PC-9 (cell line): ENCODE results near the gene USP10. TPM values are rescaled to one million over a fixed set of nuclear protein-coding genes. Genes with fewer than 3 reads are reported as not detected.

ENCODE experiments used
- BruUV-seq: library from RNA; stranded (reverse); fragments of 400-500 nt; replicated peaks from 2 replicates; lab custom pipeline; 2021; lab: Mats Ljungman, UMichigan
- CTCF ChIA-PET: fragments of 300-600 bp; sonication (Branson Sonifier 250); formaldehyde crosslinking; loops from one replicate; lab custom pipeline; 2022; ENCODE audit warnings: antibody characterized with exemption; lab: Charles Lee
- POLR2A ChIA-PET: fragments of 300-600 bp; sonication (Branson Sonifier 250); formaldehyde crosslinking; loops from one replicate; lab custom pipeline; 2022; ENCODE audit warnings: antibody characterized with exemption; ENCODE audit not compliant: unreplicated experiment; lab: Charles Lee
- DNase-seq, 2 experiments: peaks; one replicate each; pipeline versions ENCODE4 v3.0.0 to v3.0.0-alpha.2; 2015 to 2022; ENCODE audit warnings: mixed read lengths in 1 of 2
- H2AFZ ChIP-seq: fragments of 200-600 bp; sonication (generic); 2 replicates; pipeline ENCODE4 v1.8.1; 2017; ENCODE audit warnings: antibody characterized with exemption
- H3F3A ChIP-seq: fragments of 200-600 bp; sonication (generic); 2 replicates; pipeline ENCODE4 v1.8.1; 2017; ENCODE audit warnings: antibody characterized with exemption, mild to moderate bottlenecking, low read depth; ENCODE audit not compliant: insufficient read depth
- H3K27ac ChIP-seq: fragments of 200-600 bp; sonication (generic); 2 replicates; pipeline ENCODE4 v1.6.1; 2016; ENCODE audit warnings: mixed run types
- H3K27me3 ChIP-seq: fragments of 200-600 bp; sonication (generic); 2 replicates; pipeline ENCODE4 v1.6.1; 2016; ENCODE audit warnings: low read depth, mixed run types; ENCODE audit not compliant: insufficient read depth
- H3K36me3 ChIP-seq: fragments of 200-600 bp; sonication (generic); 2 replicates; pipeline ENCODE4 v1.6.1; 2016; ENCODE audit warnings: low read depth, mixed run types
- H3K4me1 ChIP-seq: fragments of 200-600 bp; sonication (generic); replicated peaks from 2 replicates; pipeline ENCODE4 v1.6.1; 2016; ENCODE audit warnings: mixed run types; ENCODE audit not compliant: insufficient read depth
- H3K4me2 ChIP-seq: fragments of 200-600 bp; sonication (generic); 2 replicates; pipeline ENCODE4 v1.6.1; 2017; ENCODE audit warnings: mixed run types
- H3K4me3 ChIP-seq: fragments of 200-600 bp; sonication (generic); 2 replicates; pipeline ENCODE4 v1.6.1; 2016; ENCODE audit warnings: mixed run types
- H3K79me2 ChIP-seq: fragments of 200-600 bp; sonication (generic); 2 replicates; pipeline ENCODE4 v1.6.1; 2017; ENCODE audit warnings: low read depth, mixed run types
- H3K9me2 ChIP-seq: fragments of 200-600 bp; sonication (generic); 2 replicates; pipeline ENCODE4 v1.8.1; 2017; ENCODE audit warnings: mild to moderate bottlenecking; ENCODE audit not compliant: insufficient read depth
- H3K9me3 ChIP-seq: fragments of 200-600 bp; sonication (generic); 2 replicates; pipeline ENCODE4 v1.8.1; 2016; ENCODE audit warnings: low read depth; ENCODE audit not compliant: insufficient read depth
- H4K20me1 ChIP-seq: fragments of 200-600 bp; sonication (generic); 2 replicates; pipeline ENCODE4 v1.8.1; 2017; ENCODE audit not compliant: insufficient read depth
- CTCF ChIP-seq: fragments of 200-600 bp; sonication (generic); conservative IDR thresholded peaks from 2 replicates; pipeline ENCODE4 v1.6.1; 2017; ENCODE audit warnings: mixed run types, antibody characterized with exemption, mild to moderate bottlenecking, moderate library complexity
- EZH2 ChIP-seq: fragments of 200-600 bp; sonication (generic); IDR thresholded peaks from 2 replicates; pipeline ENCODE4 v1.8.0; 2017; ENCODE audit warnings: antibody characterized with exemption, low read depth
- intact Hi-C: fragments of 100-400 bp; cut with micrococcal nuclease; formaldehyde crosslinking; loops from one replicate; pipeline ENCODE4 v1.10.0; 2022; ENCODE audit not compliant: unreplicated experiment
- total RNA-seq: library from RNA; stranded (reverse); gene quantifications from 2 replicates; pipeline ENCODE4 v1.2.3, GENCODE V29; 2021

USP10 gene
- total RNA-seq, 1 experiment from 2014 or later: 109 TPM

GRCh38 chr16:84726669-84727467 is 27.1 kb downstream of the USP10 start:
- no peak for DNase-seq
- H3K4me3 ChIP-seq: peak overlapping the region; percentile 23; the same call in 1 of the 2 replicates
- H3K4me1 ChIP-seq: peaks cover 91% of the 10 kb centered on the region
- H3F3A ChIP-seq: peaks cover 73% of the 10 kb centered on the region
- TF ChIP-seq EZH2 (no peak), CTCF (no peak)
- no peaks in the 10 kb centered on the region for H3K27me3 ChIP-seq
- H3K79me2 ChIP-seq: peaks cover 91% of the 10 kb centered on the region
- peak overlapping the region; percentile 81 for H3K4me2 ChIP-seq
- peak overlapping the region; percentile 84 for H3K27ac ChIP-seq
- intact Hi-C loops: loop anchor here (1.0 to 5.0 kb wide), 6 partner anchors 11 to 216 kb away; no protein-coding TSS in a partner anchor
- H3K9me3 ChIP-seq: no peaks in the 10 kb centered on the region
- ChIA-PET CTCF (interaction anchor here (0.6 to 1.4 kb wide), 6 partner anchors 9 to 244 kb away, joined by 3 to 10 read pairs (median 4); no protein-coding TSS in a partner anchor), POLR2A (no interaction called here)
- no peaks in the 10 kb centered on the region for H3K9me2 ChIP-seq
- no peak overlapping the region for H2AFZ ChIP-seq
- peaks cover 16% of the 10 kb centered on the region; the same call in 1 of the 2 replicates for H4K20me1 ChIP-seq
- BruUV-seq: no TSS peak
- no peaks in the 10 kb centered on the region for H3K36me3 ChIP-seq

- Histone ChIP-seq H3K4me3 (peak overlapping the region; percentile 51; the same call in 1 of the 2 replicates), H3K4me1 (peaks cover 98% of the 10 kb centered on the region), H3K36me3 (peaks cover 8% of the 10 kb centered on the region; the same call in 1 of the 2 replicates), H3F3A (peaks cover 87% of the 10 kb centered on the region), H3K9me3 (no peaks in the 10 kb centered on the region), H3K79me2 (peaks cover 91% of the 10 kb centered on the region), H3K4me2 (peak overlapping the region; percentile 84), H2AFZ (no peak overlapping the region), H3K27me3 (no peaks in the 10 kb centered on the region), H3K9me2 (no peaks in the 10 kb centered on the region), H4K20me1 (peaks cover 11% of the 10 kb centered on the region; the same call in 1 of the 2 replicates), H3K27ac (peak overlapping the region; percentile 94)
- no peak for DNase-seq
- TF ChIP-seq CTCF (no peak), EZH2 (no peak)
- intact Hi-C loops: loop anchor here (5.0 kb wide), 1 partner anchor 87 kb away; no protein-coding TSS in a partner anchor
- POLR2A ChIA-PET: no interaction called here
- no TSS peak for BruUV-seq
- CTCF ChIA-PET: interaction anchor here (0.6 to 1.2 kb wide), 2 partner anchors 57 to 107 kb away, joined by 3 to 4 read pairs; no protein-coding TSS in a partner anchor
These were observed 29.1 kb downstream of the USP10 start for GRCh38 chr16:84728853-84729424.

GRCh38 chr16:84729716-84730320 is 30.0 kb downstream of the USP10 start:
- Histone ChIP-seq H3F3A (peaks cover 86% of the 10 kb centered on the region), H4K20me1 (0 out of 2 replicates have a peak, but pooled peaks cover 5% of the 10 kb centered on the region), H3K9me3 (no peaks in the 10 kb centered on the region), H3K27me3 (no peaks in the 10 kb centered on the region), H3K4me1 (peaks cover 98% of the 10 kb centered on the region), H3K4me3 (peak overlapping the region; percentile 51; the same call in 1 of the 2 replicates), H3K79me2 (peaks cover 91% of the 10 kb centered on the region), H2AFZ (no peak overlapping the region), H3K36me3 (peaks cover 15% of the 10 kb centered on the region), H3K9me2 (no peaks in the 10 kb centered on the region), H3K27ac (peak overlapping the region; percentile 94), H3K4me2 (peak overlapping the region; percentile 84)
- CTCF ChIA-PET: interaction anchor here (0.6 to 1.2 kb wide), 3 partner anchors 9 to 226 kb away, joined by 3 read pairs; no protein-coding TSS in a partner anchor
- intact Hi-C loops: loop anchor here (2.0 to 5.0 kb wide), 2 partner anchors 88 to 225 kb away; partner anchors contain the start of gene MEAK7
- POLR2A ChIA-PET: interaction anchor here (0.5 to 0.6 kb wide), 3 partner anchors 29 to 228 kb away, joined by 3 to 4 read pairs (median 4); no protein-coding TSS in a partner anchor
- TSS peak; percentile 76 for BruUV-seq
- peak in 1 of 2 experiments; percentile 56 for DNase-seq
- TF ChIP-seq EZH2 (no peak), CTCF (no peak)
